GM18519 (cell line): ENCODE data around the gene PDZD7.
"Not testable (repeated sequence)": the region's sequence is repeated elsewhere in the genome, so short reads cannot be mapped to it uniquely, and the experiment has no call there.

Experiments
- ATAC-seq: cut with Tn5 transposase; IDR thresholded peaks from one replicate; pipeline ENCODE4 v1.9.1; 2021; ENCODE audit warnings: mild to moderate bottlenecking, moderate library complexity; ENCODE audit not compliant: unreplicated experiment, low FRiP score

Gene PDZD7

GRCh38 chr10:101041252-101041761 lies 10.4 kb upstream of the PDZD7 start:
- ATAC-seq, result no peak

DNA sequence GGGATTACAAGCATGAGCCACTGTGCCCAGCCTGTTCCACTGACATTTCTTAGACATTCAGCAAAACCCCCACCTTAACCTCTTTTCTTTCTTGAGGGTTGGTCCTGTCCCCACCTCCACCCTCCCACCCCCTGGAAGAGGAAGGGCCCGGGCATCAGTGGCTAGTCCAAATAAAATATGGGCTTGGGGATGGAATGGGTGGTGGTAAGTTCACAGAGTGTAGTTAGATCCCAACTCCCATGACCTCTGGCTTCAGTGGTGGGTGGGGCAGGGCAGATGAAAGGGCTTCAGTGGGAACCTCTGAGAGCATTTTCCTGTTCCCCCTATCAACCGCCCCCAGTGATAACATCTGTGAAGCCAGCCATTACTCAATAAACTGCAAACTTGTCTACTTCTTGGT lies 9.9 kb upstream of the PDZD7 start:
- no peak for ATAC-seq

DNA sequence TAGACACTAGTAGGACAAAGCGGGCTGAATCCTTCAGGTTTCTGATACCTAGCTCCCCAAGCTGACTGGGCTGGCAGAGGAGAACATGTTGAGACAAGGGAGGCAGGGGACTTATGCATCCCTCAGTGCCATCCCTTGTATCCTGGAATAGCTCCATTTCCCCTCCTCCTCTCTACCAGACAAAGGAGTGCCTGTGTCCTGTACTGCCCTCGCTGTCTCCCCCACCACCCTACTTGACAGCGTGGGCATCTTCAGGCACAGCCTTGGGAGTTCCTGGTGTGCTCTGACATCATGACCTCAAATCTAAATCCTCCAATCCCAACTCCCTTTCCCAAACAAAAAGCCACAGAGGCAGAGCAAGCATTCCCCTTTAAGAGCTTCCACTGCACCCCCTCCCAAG lies 9.1 kb upstream of the PDZD7 start:
- no peak for ATAC-seq

- no peak for ATAC-seq
Observed at GRCh38 chr10:101038484-101038883, 7.6 kb upstream of the PDZD7 start.

DNA sequence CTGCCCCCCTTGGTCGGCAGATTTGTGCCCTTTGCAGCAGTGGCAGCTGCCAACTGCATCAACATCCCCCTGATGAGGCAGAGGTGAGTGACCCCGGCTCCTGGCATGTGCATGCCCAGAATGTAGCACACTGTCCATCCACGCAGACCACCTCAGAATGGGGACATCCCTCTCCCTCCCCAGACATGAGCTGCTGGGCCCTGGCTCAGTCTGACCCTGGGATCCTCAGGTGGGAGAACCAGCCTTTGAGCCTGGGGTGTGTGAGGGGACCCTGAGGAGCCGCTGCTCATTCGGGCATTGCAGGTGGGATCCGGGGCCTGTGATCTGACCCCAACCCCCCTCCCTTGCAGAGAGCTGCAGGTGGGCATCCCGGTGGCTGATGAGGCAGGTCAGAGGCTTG lies 5.8 kb upstream of the PDZD7 start:
- no peak for ATAC-seq

- no peak for ATAC-seq
Observed at GRCh38 chr10:101035916-101036702, 5.2 kb upstream of the PDZD7 start.

GRCh38 chr10:101035314-101035713 lies 4.4 kb upstream of the PDZD7 start:
- ATAC-seq, result no peak

- not testable (repeated sequence) for ATAC-seq
Observed at GRCh38 chr10:101034404-101034803, 3.5 kb upstream of the PDZD7 start.

GRCh38 chr10:101033276-101033675 lies 2.3 kb upstream of the PDZD7 start:
- no peak for ATAC-seq

DNA sequence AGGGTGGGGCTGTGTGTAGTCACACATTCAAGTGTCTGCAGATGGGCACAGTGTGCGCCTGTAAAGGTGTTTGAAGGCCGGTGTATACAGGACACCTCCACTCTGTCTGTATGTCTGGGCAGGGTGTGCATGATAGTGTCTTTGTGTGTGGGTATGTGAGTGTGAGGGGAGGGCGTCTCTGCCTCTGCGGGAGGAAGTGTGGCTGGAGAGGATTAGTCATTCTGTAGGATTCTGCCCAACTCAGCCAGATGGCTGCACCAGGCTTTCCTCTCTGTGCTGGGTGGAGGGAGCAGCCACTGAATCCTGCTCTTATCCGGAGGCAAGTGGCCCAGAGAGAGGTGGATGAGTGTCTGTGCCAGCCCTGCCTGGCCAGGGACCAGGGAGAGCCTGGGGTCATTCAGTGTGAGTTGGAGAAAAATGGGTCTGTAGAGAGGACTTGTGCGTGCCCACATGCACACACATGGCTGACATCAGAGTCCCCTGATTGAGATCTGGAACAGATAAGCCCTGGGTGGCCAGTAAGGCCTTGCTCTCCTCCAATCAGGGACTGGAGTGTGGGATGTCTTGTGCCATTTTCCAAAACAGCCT lies 1.8 kb upstream of the PDZD7 start:
- ATAC-seq, result no peak

DNA sequence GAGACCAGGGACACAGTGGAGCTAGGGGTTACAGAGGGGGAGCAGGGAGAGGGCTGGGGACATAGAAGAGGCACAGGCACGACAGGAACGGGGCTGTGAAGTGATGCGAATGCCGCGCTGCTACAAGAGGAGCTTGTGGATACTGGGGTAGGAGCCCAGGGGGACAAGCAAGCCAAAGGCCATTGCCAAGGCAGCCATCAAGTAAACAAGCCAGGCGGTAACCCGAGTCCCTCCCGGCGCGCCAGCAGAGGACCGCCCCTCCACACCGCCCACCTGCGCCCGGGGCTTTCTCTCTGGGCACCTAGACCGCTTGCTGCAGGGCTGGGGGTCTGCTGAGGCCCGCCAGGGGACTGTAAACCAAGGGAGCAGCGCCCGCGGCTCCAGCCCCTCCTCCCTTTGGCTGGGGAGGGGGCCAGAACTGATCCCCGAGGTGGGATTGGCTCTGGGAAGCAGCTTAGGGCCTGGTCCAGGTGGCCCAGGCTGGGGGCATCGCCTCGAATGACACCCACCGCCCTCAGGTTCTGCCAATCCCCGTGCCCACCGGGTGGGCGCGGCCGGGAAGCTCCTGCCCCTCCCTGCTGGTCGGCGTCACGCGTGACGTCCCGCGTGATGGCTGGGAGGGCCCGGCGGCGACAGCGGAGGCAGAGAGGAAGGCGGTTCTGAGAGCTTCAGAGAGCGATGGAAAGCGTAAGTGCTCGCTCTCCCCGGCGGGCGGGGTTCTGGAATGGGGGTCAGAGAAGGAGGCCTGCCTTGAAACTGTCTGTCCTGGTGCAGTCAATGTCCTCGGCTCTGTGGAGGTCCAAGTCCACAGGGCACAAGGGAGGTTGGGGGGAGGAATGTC lies 1.1 kb upstream of the PDZD7 start:
- ATAC-seq, result no peak

GRCh38 chr10:101030496-101031127 lies 317 bp downstream of the PDZD7 start:
- no peak for ATAC-seq

GRCh38 chr10:101029520-101030295 lies 1.2 kb downstream of the PDZD7 start:
- no peak for ATAC-seq

DNA sequence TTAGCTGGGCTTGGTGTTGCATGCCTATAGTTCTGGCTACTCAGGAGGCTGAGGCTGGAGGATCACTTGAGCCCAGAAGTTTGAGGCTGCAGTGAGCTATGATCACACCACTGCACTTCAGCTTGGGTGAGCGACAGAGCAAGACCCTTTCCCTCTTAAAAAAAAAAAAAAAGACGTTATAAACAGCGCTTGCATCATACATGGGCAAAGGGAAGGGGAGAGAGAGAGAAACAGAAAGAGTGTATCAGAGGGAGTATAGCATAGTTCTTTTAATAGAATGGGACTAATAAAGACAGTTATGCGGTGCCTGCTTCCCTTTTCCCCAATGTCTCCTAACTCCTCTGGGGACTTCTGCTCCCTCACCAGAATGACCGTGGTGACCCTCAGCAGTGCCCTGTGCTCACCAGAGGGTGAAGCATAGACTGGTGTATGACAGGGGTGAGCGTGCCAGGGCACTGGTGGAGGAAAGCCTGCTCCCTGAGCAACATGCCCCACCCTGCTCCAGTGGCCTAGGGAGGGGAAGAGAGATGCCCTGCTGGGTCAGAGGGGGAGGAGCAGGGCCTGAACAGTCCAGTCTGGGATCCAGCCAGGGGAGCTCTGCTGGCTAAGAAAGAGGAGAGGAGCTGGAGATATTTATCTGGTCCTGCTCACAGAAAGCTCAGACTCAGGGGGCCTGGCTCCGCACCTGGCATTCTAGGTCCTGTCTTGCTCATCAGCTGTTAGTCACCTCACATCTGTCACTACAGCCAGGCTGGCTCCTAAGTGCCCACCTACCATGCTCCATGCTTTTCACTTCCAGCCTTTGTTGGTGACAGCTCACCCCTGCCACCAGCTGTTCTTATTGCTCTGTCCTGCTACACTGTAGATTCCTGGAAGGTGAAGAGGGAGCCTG lies 2.2 kb downstream of the PDZD7 start:
- no peak for ATAC-seq

DNA sequence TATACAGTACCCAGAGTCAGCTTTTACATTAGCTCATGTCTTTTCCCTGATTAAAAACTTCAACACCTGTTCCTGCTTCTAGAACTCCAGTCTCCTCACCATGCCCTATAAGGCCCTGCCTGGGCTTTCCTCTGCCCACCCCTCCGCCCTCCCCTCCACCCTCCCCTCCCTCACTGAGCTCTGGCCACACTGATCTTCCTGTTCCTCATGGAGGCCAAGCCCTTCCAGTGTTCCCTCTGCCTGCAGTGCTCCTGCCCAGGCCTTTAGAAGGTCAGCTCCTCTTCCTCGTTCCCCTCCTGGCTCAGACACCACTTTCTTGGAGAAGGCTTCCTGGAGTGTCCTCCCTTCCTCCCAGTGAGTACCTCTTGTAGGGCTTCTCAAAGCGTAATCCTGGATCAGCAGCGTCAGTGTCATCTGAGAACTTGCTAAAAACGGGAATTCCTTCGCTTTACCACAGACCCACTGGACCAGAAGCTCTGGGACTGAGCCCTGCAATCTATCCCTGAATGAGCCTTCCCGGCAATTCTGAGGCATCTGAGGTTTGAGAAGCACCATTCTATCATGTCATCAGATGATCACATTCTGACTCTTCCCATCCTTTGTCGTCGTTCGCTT lies 3.7 kb downstream of the PDZD7 start:
- no peak for ATAC-seq

- ATAC-seq, result no peak
Observed at GRCh38 chr10:101022967-101023705, 7.8 kb downstream of the PDZD7 start.

DNA sequence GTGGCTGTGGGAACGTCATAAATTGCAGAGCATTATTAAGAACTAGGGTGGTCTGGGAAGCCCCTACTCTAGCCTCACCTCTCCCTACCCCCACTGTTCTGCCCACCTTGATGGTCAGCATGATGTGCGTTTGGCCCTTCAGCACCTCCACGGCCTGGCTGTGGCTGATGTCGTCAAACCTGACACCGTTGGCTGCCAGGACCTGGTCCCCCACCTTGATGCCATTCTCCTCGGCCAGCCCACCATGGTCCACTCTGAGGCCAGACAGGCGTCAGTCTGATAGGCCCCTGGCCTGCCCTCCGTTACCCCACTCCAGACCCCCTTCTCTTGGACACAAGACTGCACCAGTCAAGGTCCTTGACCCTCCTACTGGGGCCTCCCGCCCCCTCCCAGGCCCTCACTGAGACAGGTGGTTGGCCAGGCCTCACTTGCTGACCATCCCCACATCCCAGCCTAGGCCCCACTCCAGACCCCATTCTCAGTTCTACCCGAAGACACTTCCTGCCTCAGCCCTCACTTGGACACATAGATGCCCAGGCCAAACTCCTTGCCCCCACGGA lies 9.2 kb downstream of the PDZD7 start:
- no peak for ATAC-seq

GRCh38 chr10:101021239-101021638 lies 9.7 kb downstream of the PDZD7 start:
- no peak for ATAC-seq
